SK-N-SH (cell line): Measurements from ENCODE around the gene FRK.

Experiments used
- CHD2 ChIP-seq: fragments of 150-350 bp; IDR thresholded peaks from 2 replicates; pipeline ENCODE4 v1.6.1; 2018; ENCODE audit warnings: low read length; ENCODE audit not compliant: partially characterized antibody
- TCF12 ChIP-seq: IDR thresholded peaks from 2 replicates; pipeline ENCODE4 v1.4.0; 2012
- YY1 ChIP-seq: IDR thresholded peaks from 2 replicates; pipeline ENCODE4 v1.4.0; 2012; ENCODE audit warnings: low read depth, mild to moderate bottlenecking
- TF ChIP-seq, protein P1 (sequence below): fragments of 200-600 bp; sonication (generic); IDR thresholded peaks from 2 replicates; pipeline ENCODE4 v1.6.1; 2017; ENCODE audit warnings: antibody characterized with exemption, mild to moderate bottlenecking, moderate library complexity
- TF ChIP-seq, protein P2 (sequence below): IDR thresholded peaks from 2 replicates; pipeline ENCODE4 v1.4.0; 2012; ENCODE audit warnings: low read depth

DNA sequence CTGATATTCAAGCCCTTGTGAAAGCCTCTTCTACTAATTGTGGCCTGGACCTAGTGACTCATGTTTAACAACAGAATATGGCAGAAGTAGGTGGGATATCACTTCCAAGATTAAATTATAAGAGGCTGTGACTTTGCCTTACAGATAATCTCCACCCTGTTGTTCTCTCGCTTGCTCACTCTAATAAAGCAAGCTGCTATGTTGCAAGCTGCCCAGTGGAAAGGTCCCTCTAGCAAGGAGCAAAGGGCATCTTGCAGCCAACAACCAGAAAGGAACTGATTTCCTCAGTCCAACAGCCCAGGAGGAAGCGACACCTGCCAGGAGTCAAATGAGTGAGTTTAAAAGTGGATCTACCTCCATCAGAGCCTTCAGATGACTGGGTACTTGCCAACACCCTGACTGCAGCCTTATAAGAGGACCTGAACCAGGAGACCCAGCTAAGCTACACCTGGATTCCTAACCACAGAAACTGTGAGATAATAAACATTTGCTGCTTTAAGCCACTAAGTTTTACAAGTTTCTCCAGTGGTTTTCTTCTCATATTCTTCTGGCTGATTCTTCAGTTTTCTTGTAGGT lies 112.6 kb downstream of the FRK start:
- TF ChIP-seq TCF12, result no peak
- no peak for TF ChIP-seq YY1
- TF ChIP-seq CHD2, result no peak
- TF ChIP-seq, protein P1, sequence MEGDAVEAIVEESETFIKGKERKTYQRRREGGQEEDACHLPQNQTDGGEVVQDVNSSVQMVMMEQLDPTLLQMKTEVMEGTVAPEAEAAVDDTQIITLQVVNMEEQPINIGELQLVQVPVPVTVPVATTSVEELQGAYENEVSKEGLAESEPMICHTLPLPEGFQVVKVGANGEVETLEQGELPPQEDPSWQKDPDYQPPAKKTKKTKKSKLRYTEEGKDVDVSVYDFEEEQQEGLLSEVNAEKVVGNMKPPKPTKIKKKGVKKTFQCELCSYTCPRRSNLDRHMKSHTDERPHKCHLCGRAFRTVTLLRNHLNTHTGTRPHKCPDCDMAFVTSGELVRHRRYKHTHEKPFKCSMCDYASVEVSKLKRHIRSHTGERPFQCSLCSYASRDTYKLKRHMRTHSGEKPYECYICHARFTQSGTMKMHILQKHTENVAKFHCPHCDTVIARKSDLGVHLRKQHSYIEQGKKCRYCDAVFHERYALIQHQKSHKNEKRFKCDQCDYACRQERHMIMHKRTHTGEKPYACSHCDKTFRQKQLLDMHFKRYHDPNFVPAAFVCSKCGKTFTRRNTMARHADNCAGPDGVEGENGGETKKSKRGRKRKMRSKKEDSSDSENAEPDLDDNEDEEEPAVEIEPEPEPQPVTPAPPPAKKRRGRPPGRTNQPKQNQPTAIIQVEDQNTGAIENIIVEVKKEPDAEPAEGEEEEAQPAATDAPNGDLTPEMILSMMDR, result no peak
- TF ChIP-seq, protein P2, sequence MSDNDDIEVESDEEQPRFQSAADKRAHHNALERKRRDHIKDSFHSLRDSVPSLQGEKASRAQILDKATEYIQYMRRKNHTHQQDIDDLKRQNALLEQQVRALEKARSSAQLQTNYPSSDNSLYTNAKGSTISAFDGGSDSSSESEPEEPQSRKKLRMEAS, result no peak
